Measurements from ENCODE around the gene SOCS1. TPM values are rescaled to one million over a fixed set of nuclear protein-coding genes. Genes with fewer than 3 reads are reported as not detected.

SOCS1 gene
- total and polyA plus RNA-seq, 2 of the 8 experiments (the other 6 are each of a cell fraction or from before 2014, with no cell fraction given): 21.0 to 48.9 TPM

- TF ChIP-seq MAFK (IDR thresholded peaks at IDR 0.05; ENCODE audit: low read depth, low read length): no peak
Measured at GRCh38 chr16:11276143-11276895, 20.3 kb upstream of the SOCS1 start, which contains the start of gene PRM2 (continued).

Data from H1 (cell line).